Mammary microvascular endothelial cell (primary cell): ENCODE measurements around the gene CORO1A. TPM values are rescaled to one million over a fixed set of nuclear protein-coding genes. Genes with fewer than 3 reads are reported as not detected.

Source experiments
- total RNA-seq: library from RNA; depleted of rRNA; stranded (reverse); fragments of >200 nt; gene quantifications from 2 replicates; pipeline ENCODE4 v1.2.3, GENCODE V29; 2015

Gene CORO1A
- 4.5 and 7.1 TPM in 2 replicates for total RNA-seq

GRCh38 chr16:30183233-30184095 lies at the start of gene CORO1A:
Gene CORO1A, plus strand, starts transcription at chr16:30183602. Its CDS starts 1,608 bp downstream, at chr16:30185210.

GRCh38 chr16:30193615-30194014 lies 10.2 kb downstream of the CORO1A start, which contains the start of the genes BOLA2B and SLX1A:
Gene BOLA2B, minus strand, starts transcription at chr16:30193666. Its CDS starts 71 bp downstream, at chr16:30193595.
Gene SLX1A, plus strand, starts transcription at chr16:30193875. Its CDS starts 210 bp downstream, at chr16:30194085.

GRCh38 chr16:30199049-30199448 lies 15.6 kb downstream of the CORO1A start, which contains the start of gene SULT1A3:
Gene SULT1A3, plus strand, starts transcription at chr16:30199255. Its CDS starts 1,474 bp downstream, at chr16:30200729.

Other genes starting within 250 kb of the CORO1A start
- 145 and 159 TPM in 2 replicates for gene TMEM219, start 221.5 kb upstream of the CORO1A start, total RNA-seq
- gene TAOK2, start 209.7 kb upstream of the CORO1A start, total RNA-seq, result 72.7 and 73.7 TPM in 2 replicates
- gene HIRIP3, start 188.0 kb upstream of the CORO1A start, total RNA-seq, result 12.1 and 19.0 TPM in 2 replicates
- gene INO80E, start 187.4 kb upstream of the CORO1A start, total RNA-seq, result 86.9 and 128 TPM in 2 replicates
- gene DOC2A, start 172.6 kb upstream of the CORO1A start, total RNA-seq, result 0.39 TPM in 1 of 2 replicates, not detected in the other
- gene C16orf92, start 160.4 kb upstream of the CORO1A start, total RNA-seq, result not detected in 2 replicates
- gene TLCD3B, start 152.3 kb upstream of the CORO1A start, total RNA-seq, result 0.34 TPM in 1 of 2 replicates, not detected in the other
- 1,206 and 1,287 TPM in 2 replicates for gene ALDOA, start 117.8 kb upstream of the CORO1A start, total RNA-seq
- gene PPP4C, start 107.6 kb upstream of the CORO1A start, total RNA-seq, result 120 and 147 TPM in 2 replicates
- gene TBX6, start 91.7 kb upstream of the CORO1A start, total RNA-seq, result 0.10 TPM in 1 of 2 replicates, not detected in the other
- 17.7 and 21.3 TPM in 2 replicates for gene YPEL3, start 87.4 kb upstream of the CORO1A start, total RNA-seq
- gene GDPD3, start 70.1 kb upstream of the CORO1A start, total RNA-seq, result 0.49 and 0.80 TPM in 2 replicates
- 127 and 147 TPM in 2 replicates for gene MAPK3, start 60.4 kb upstream of the CORO1A start, total RNA-seq
- 512 and 763 TPM in 2 replicates for gene BOLA2B, start 10.1 kb downstream of the CORO1A start, total RNA-seq
- gene SLX1A, start 10.3 kb downstream of the CORO1A start, total RNA-seq, result 31.9 and 47.6 TPM in 2 replicates
- gene SULT1A3, start 15.7 kb downstream of the CORO1A start, total RNA-seq, result 9.0 and 26.8 TPM in 2 replicates
- gene NPIPB13, start 64.9 kb downstream of the CORO1A start, total RNA-seq, result 0.10 and 0.27 TPM in 2 replicates
- gene CD2BP2, start 171.7 kb downstream of the CORO1A start, total RNA-seq, result 66.4 and 71.7 TPM in 2 replicates
- 46.5 and 51.0 TPM in 2 replicates for gene TBC1D10B, start 186.9 kb downstream of the CORO1A start, total RNA-seq
- not detected in 2 replicates for gene MYL11, start 191.2 kb downstream of the CORO1A start, total RNA-seq
- gene SEPTIN1, start 199.0 kb downstream of the CORO1A start, total RNA-seq, result not detected in 2 replicates
- gene ZNF48, start 211.8 kb downstream of the CORO1A start, total RNA-seq, result 4.4 and 4.8 TPM in 2 replicates
- gene ZNF771, start 224.0 kb downstream of the CORO1A start, total RNA-seq, result 5.3 and 6.7 TPM in 2 replicates
- gene DCTPP1, start 246.4 kb downstream of the CORO1A start, total RNA-seq, result 70.2 and 71.6 TPM in 2 replicates